Right lobe of liver (tissue), 4 donors: ENCODE data around the gene ALDH1L1.

Experiments
- CTCF ChIP-seq, 4 donors: fragments of 200-600 bp in 3 of 4; fragments of 450-650 bp in 1 of 4; IDR thresholded peaks; one replicate each; pipeline versions ENCODE4 v1.5.1 to v1.8.0; 2016 to 2022; ENCODE audit warnings: antibody characterized with exemption in 4 of 4, mild to moderate bottlenecking in 2 of 4
- POLR2A ChIP-seq: fragments of 450-650 bp; IDR thresholded peaks from one replicate; pipeline ENCODE4 v1.6.1; 2017; ENCODE audit warnings: antibody characterized with exemption, mild to moderate bottlenecking
- donor health status: DM: no; HTN: no; CAD: no.
- donor health status: DM: no; HTN: no; CAD: no.
- donor health status: DM: no; HTN: yes; CAD: no.

GRCh38 chr3:126130081-126130855, 50.1 kb downstream of the ALDH1L1 start:
- no peak for TF ChIP-seq CTCF (IDR thresholded peaks at IDR 0.05)
- no peak for TF ChIP-seq POLR2A
